GM12878 (cell line): ENCODE results near the gene AFAP1L2. TPM values are rescaled to one million over a fixed set of nuclear protein-coding genes. Genes with fewer than 3 reads are reported as not detected.

Experiments
- ATAC-seq: fragments of 200-7000 bp; cut with Tn5 transposase; 3 replicates; pipeline ENCODE4 v1.9.1; 2020; ENCODE audit warnings: mild to moderate bottlenecking, moderate library complexity
- BruUV-seq: library from RNA; stranded (reverse); fragments of 400-500 nt; replicated peaks from 2 replicates; lab custom pipeline; 2021; lab: Mats Ljungman, UMichigan
- CTCF ChIA-PET: fragments of 300-600 bp; sonication (Branson Sonifier 250); formaldehyde crosslinking; extraction: SDS; loops from one replicate; lab custom pipeline; 2021; ENCODE audit warnings: inconsistent platforms; lab: Yijun Ruan, JAX
- POLR2A ChIA-PET: fragments of 350-600 bp; formaldehyde crosslinking; extraction: SDS; loops from one replicate; lab custom pipeline; 2021; ENCODE audit warnings: inconsistent platforms; lab: Charles Lee
- RAD21 ChIA-PET: fragments of 300-600 bp; sonication (Branson Sonifier 250); formaldehyde crosslinking; loops from one replicate; lab custom pipeline; 2023; ENCODE audit warnings: antibody characterized with exemption; ENCODE audit not compliant: unreplicated experiment; lab: Charles Lee
- SMC1A ChIA-PET: fragments of 300-600 bp; sonication (Branson Sonifier 250); formaldehyde crosslinking; loops from one replicate; lab custom pipeline; 2023; ENCODE audit not compliant: unreplicated experiment, uncharacterized antibody; lab: Charles Lee
- DNase-seq: peaks from one replicate; pipeline ENCODE4 v3.0.0-alpha.2; 2011; ENCODE audit warnings: low read depth, low spot score
- FAIRE-seq: peaks from 3 replicates; lab custom pipeline; 2011; peaks lifted over from hg19 to GRCh38; lab: Jason Lieb, UNC
- H2AFZ ChIP-seq: 2 replicates; pipeline ENCODE4 v1.6.0; 2011; ENCODE audit warnings: low read depth, low read length, control low read depth; ENCODE audit not compliant: control insufficient read depth
- H3K27ac ChIP-seq: 2 replicates; pipeline ENCODE4 v1.5.1; 2011; ENCODE audit warnings: control low read depth; ENCODE audit not compliant: control insufficient read depth, insufficient read depth
- H3K27me3 ChIP-seq, 2 experiments: replicated peaks in 1 of 2; 2 replicates each; pipeline versions ENCODE4 v1.6.0 to v1.6.1; 2011; ENCODE audit warnings: low read length in 1 of 2; ENCODE audit not compliant: control insufficient read depth in 2 of 2, insufficient read depth in 2 of 2
- H3K36me3 ChIP-seq, 2 experiments: 2 replicates each; pipeline ENCODE4 v1.5.1; 2011; ENCODE audit warnings: low read length in 1 of 2; ENCODE audit not compliant: control insufficient read depth in 2 of 2, insufficient read depth in 2 of 2
- H3K4me1 ChIP-seq: 2 replicates; pipeline ENCODE4 v1.6.1; 2011; ENCODE audit warnings: mild to moderate bottlenecking, low read length, moderate library complexity, mixed read lengths; ENCODE audit not compliant: control insufficient read depth, insufficient read depth
- H3K4me2 ChIP-seq: 2 replicates; pipeline ENCODE4 v1.6.0; 2011; ENCODE audit warnings: control low read depth; ENCODE audit not compliant: control insufficient read depth, insufficient read depth
- H3K4me3 ChIP-seq: fragments of 200-600 bp; sonication (generic); 2 replicates; pipeline ENCODE4 v1.5.1; 2016
- H3K79me2 ChIP-seq: 2 replicates; pipeline ENCODE4 v1.6.0; 2011; ENCODE audit warnings: low read length; ENCODE audit not compliant: control insufficient read depth, insufficient read depth
- H3K9ac ChIP-seq: 2 replicates; pipeline ENCODE4 v1.8.0; 2011; ENCODE audit warnings: low read length, control low read depth, mixed read lengths; ENCODE audit not compliant: control insufficient read depth, insufficient read depth
- H3K9me3 ChIP-seq: replicated peaks from 3 replicates; pipeline ENCODE4 v1.5.1; 2011; ENCODE audit warnings: mild to moderate bottlenecking, low read length; ENCODE audit not compliant: control insufficient read depth, insufficient read depth
- H4K20me1 ChIP-seq: 2 replicates; pipeline ENCODE4 v1.6.0; 2011; ENCODE audit not compliant: control insufficient read depth, insufficient read depth
- HDAC6 ChIP-seq: fragments of 200-600 bp; sonication (generic); IDR thresholded peaks from one replicate; pipeline ENCODE4 v1.8.0; 2017; ENCODE audit warnings: antibody characterized with exemption; ENCODE audit not compliant: unreplicated experiment
- NBN ChIP-seq: fragments of 450-650 bp; IDR thresholded peaks from 2 replicates; pipeline ENCODE4 v1.6.1; 2016
- NR2C2 ChIP-seq: IDR thresholded peaks from 2 replicates; pipeline ENCODE4 v1.6.1; 2011; ENCODE audit warnings: borderline replicate concordance, low read depth; ENCODE audit not compliant: control insufficient read depth, insufficient read length
- POLR2AphosphoS2 ChIP-seq: IDR thresholded peaks from 2 replicates; pipeline ENCODE4 v1.6.1; 2011; ENCODE audit warnings: low read depth, mild to moderate bottlenecking, low read length, improper control_type of control experiment, moderate library complexity
- POU2F2 ChIP-seq: IDR thresholded peaks from 3 replicates; pipeline ENCODE4 v1.6.1; 2011; ENCODE audit warnings: low read depth, mild to moderate bottlenecking, low read length, borderline replicate concordance
- SIN3A ChIP-seq: IDR thresholded peaks from 2 replicates; pipeline ENCODE4 v1.6.1; 2012; ENCODE audit warnings: low read depth, low read length, improper control_type of control experiment
- WGBS: methylation state at CpG from one replicate; pipeline ENCODE4 v1.1.6; 2016; ENCODE audit warnings: low lambda C conversion rate; ENCODE audit not compliant: insufficient replicate concordance, insufficient coverage; ENCODE audit errors: missing lambda C conversion rate; 5-methylcytosine and 5-hydroxymethylcytosine counted together
- in situ Hi-C: fragments of 300-500 bp; cut with MboI; formaldehyde crosslinking; loops from 9 replicates; pipeline ENCODE4 v1.14.3; 2018; ENCODE audit warnings: mixed read lengths
- intact Hi-C: fragments of 100-400 bp; cut with micrococcal nuclease; formaldehyde crosslinking; loops from one replicate; pipeline ENCODE4 v1.14.2; 2022; ENCODE audit not compliant: unreplicated experiment
- polyA plus RNA-seq, 11 experiments: library from polyadenylated mRNA; depleted of rRNA in 4 of 11; unstranded in 6 of 11; stranded (reverse) in 5 of 11; fragments of >200 nt; fragmentation: Nextera tagmentation in 4 of 11; fragmentation: Illumina TruSeq in 1 of 11; extraction: Ambion mirVana in 4 of 11; extraction: Trizol in 1 of 11; gene quantifications; 1 replicate in 1 of 11; 2 replicates in 10 of 11; pipeline versions ENCODE4 v1.2.1 to v1.2.3, GENCODE V29; 2011 to 2016; ENCODE audit warnings: inconsistent platforms in 2 of 11, missing spikeins in 2 of 11, low read depth in 1 of 11
- total RNA-seq, 4 experiments: library from RNA; depleted of rRNA in 3 of 4; stranded (reverse); fragments of >200 nt in 3 of 4; fragmentation: Illumina TruSeq in 1 of 4; extraction: Trizol in 1 of 4; gene quantifications; 2 replicates each; pipeline versions ENCODE4 v1.2.1 to v1.2.3, GENCODE V29; 2013 to 2021
- TF ChIP-seq, protein P1 (sequence below): fragments of 450-650 bp; IDR thresholded peaks from 2 replicates; pipeline ENCODE4 v1.6.1; 2017; ENCODE audit warnings: mild to moderate bottlenecking, moderate library complexity

The AFAP1L2 gene
- total and polyA plus RNA-seq, 10 of the 15 experiments (the other 5 are each of a cell fraction or from before 2014, with no cell fraction given), result 0.03 to 4.0 (median 0.34) TPM

- H3K9me3 ChIP-seq, result no peaks in the 10 kb centered on the region
- H3K27ac ChIP-seq, result no peak overlapping the region
- no peaks in the 10 kb centered on the region for H4K20me1 ChIP-seq
- WGBS, result 69% methylated on average over 10 of the region's 10 CpGs
- ChIA-PET CTCF (no interaction called here), SMC1A (no interaction called here)
- in situ Hi-C loops, result no loop called here
- H3K27me3 ChIP-seq, result no peaks in the 10 kb centered on the region; a peak in 1 of 4 replicates
- FAIRE-seq, result no peak
- no peak for TF ChIP-seq HDAC6
- TF ChIP-seq POU2F2, result no peak
- no peak for TF ChIP-seq NR2C2
- no peak for TF ChIP-seq SIN3A
- no peak for TF ChIP-seq NBN
- no peak for TF ChIP-seq POLR2AphosphoS2
- TF ChIP-seq, protein P1, sequence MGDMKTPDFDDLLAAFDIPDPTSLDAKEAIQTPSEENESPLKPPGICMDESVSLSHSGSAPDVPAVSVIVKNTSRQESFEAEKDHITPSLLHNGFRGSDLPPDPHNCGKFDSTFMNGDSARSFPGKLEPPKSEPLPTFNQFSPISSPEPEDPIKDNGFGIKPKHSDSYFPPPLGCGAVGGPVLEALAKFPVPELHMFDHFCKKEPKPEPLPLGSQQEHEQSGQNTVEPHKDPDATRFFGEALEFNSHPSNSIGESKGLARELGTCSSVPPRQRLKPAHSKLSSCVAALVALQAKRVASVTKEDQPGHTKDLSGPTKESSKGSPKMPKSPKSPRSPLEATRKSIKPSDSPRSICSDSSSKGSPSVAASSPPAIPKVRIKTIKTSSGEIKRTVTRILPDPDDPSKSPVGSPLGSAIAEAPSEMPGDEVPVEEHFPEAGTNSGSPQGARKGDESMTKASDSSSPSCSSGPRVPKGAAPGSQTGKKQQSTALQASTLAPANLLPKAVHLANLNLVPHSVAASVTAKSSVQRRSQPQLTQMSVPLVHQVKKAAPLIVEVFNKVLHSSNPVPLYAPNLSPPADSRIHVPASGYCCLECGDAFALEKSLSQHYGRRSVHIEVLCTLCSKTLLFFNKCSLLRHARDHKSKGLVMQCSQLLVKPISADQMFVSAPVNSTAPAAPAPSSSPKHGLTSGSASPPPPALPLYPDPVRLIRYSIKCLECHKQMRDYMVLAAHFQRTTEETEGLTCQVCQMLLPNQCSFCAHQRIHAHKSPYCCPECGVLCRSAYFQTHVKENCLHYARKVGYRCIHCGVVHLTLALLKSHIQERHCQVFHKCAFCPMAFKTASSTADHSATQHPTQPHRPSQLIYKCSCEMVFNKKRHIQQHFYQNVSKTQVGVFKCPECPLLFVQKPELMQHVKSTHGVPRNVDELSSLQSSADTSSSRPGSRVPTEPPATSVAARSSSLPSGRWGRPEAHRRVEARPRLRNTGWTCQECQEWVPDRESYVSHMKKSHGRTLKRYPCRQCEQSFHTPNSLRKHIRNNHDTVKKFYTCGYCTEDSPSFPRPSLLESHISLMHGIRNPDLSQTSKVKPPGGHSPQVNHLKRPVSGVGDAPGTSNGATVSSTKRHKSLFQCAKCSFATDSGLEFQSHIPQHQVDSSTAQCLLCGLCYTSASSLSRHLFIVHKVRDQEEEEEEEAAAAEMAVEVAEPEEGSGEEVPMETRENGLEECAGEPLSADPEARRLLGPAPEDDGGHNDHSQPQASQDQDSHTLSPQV, result no peak
- TF ChIP-seq, all 136 proteins: peak for 0
- intact Hi-C loops, result no loop called here
- no peak for ATAC-seq
- Histone ChIP-seq H2AFZ (no peak overlapping the region), H3K4me1 (peaks cover 4% of the 10 kb centered on the region; the same call in 1 of the 2 replicates), H3K9ac (no peak overlapping the region), H3K36me3 (no peaks in the 10 kb centered on the region), H3K79me2 (no peaks in the 10 kb centered on the region), H3K4me3 (no peak overlapping the region), H3K4me2 (no peak overlapping the region)
- no peak for DNase-seq
- ChIA-PET POLR2A (no interaction called here), RAD21 (no interaction called here)
- BruUV-seq, result no TSS peak
Measured at GRCh38 chr10:114259824-114260223, 144.5 kb downstream of the AFAP1L2 start.
